Testis (tissue), 3 donors: ENCODE measurements around the gene ATXN7. TPM values are rescaled to one million over a fixed set of nuclear protein-coding genes. Genes with fewer than 3 reads are reported as not detected.

ENCODE experiments used
- DNase-seq: peaks from one replicate; pipeline ENCODE4 v3.0.0-alpha.2; 2019
- H3K27ac ChIP-seq, 2 donors: fragments of 200-600 bp; sonication (generic); one replicate each; pipeline ENCODE4 v1.5.1; 2019
- H3K27me3 ChIP-seq: fragments of 200-600 bp; sonication (generic); one replicate; pipeline ENCODE4 v1.5.1; 2019
- H3K36me3 ChIP-seq: fragments of 200-600 bp; sonication (generic); one replicate; pipeline ENCODE4 v1.5.1; 2017; ENCODE audit warnings: low read depth; ENCODE audit errors: missing control alignments
- H3K4me1 ChIP-seq: fragments of 200-600 bp; sonication (generic); one replicate; pipeline ENCODE4 v1.5.1; 2019
- H3K4me3 ChIP-seq, 2 donors: fragments of 200-600 bp; sonication (generic); one replicate each; pipeline ENCODE4 v1.5.1; 2017 to 2019
- H3K9me3 ChIP-seq: fragments of 200-600 bp; sonication (generic); one replicate; pipeline ENCODE4 v1.5.1; 2017
- POLR2A ChIP-seq: fragments of 450-650 bp; IDR thresholded peaks from one replicate; pipeline ENCODE4 v1.6.1; 2017; ENCODE audit warnings: antibody characterized with exemption, mild to moderate bottlenecking, moderate library complexity
- WGBS, 2 donors: methylation state at CpG; one replicate each; pipeline ENCODE4 v1.1.5; 2018; 5-methylcytosine and 5-hydroxymethylcytosine counted together
- intact Hi-C: fragments of 100-400 bp; cut with DNase I; formaldehyde crosslinking; loops from one replicate; pipeline ENCODE4 v1.15.1; 2023; ENCODE audit warnings: low total_unique reads
- polyA plus RNA-seq: library from polyadenylated mRNA; stranded (reverse); fragments of 350-450 nt; fragmentation: Illumina TruSeq; extraction: RNeasy Lipid Tissue Mini Kit (QIAGEN cat#74804); gene quantifications from one replicate; pipeline ENCODE4 v1.2.3, GENCODE V29; 2014; ENCODE audit warnings: low read depth, low replicate concordance; ENCODE audit not compliant: insufficient read depth
- total RNA-seq, 2 donors: library from RNA; depleted of rRNA; stranded (reverse); fragments of >200 nt; gene quantifications; one replicate each; pipeline ENCODE4 v1.2.3, GENCODE V29; 2016
- TF ChIP-seq, protein P1 (sequence below), 3 experiments: fragments of 450-650 bp in 2 of 3; fragments of 200-600 bp in 1 of 3; sonication (generic) in 1 of 3; IDR thresholded peaks; one replicate each; pipeline ENCODE4 v1.5.1; 2016 to 2019; ENCODE audit warnings: antibody characterized with exemption in 3 of 3, mild to moderate bottlenecking in 2 of 3, moderate library complexity in 1 of 3

Gene ATXN7
- total and polyA plus RNA-seq, 3 donors from 2014 or later = 30.9 to 47.6 (median 46.0) TPM

DNA sequence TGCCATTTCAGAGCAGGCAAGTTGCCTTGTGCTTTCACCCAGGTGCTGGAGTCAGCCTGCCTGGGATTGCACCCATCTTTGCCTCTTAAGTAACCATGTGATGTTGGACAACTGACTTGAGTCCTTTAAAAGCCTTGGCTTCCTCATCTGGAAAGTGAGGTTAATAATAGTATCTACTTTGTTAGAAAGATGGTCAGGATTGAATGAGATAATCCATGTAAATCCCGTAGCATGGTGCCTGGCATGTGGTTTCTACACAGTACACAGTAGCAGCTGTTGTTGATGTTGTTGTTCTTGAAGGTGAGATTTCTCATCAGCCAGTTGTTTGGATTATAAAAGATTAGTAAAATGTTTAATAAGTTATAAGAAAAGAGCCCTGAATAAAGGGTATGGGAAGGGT lies 110.8 kb downstream of the ATXN7 start:
- WGBS, 2 donors = 89 to 93% methylated on average over 1 of the region's 1 CpG

DNA sequence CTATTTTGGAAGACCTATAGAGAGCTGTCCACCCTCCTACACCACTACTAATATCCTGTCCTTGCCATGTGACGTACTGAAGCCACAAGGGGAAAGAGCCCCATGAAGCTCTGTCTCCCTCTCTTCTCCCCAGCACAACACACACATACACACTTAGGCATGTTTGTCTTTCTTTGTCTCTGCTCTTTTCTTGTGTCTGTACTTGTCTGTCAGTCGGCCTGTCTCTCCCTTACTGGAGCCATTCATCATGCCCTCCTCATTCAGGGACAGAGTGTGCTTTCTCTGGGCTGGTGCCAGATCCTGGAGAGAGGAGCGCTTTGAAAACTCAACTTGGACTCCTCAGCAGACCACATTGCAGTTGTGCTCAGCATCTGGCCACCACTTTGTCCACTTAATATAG lies 112.1 kb downstream of the ATXN7 start:
- no peaks in the 10 kb centered on the region for H3K9me3 ChIP-seq
- intact Hi-C loops = no loop called here
- H3K36me3 ChIP-seq = no peaks in the 10 kb centered on the region
- H3K4me1 ChIP-seq = peaks cover 9% of the 10 kb centered on the region
- no peak overlapping the region for H3K4me3 ChIP-seq
- no peaks in the 10 kb centered on the region for H3K27me3 ChIP-seq
- 46 to 56% methylated on average over 3 of the region's 3 CpGs for WGBS, 2 donors
- DNase-seq = peak; percentile 63
- TF ChIP-seq, protein P1, sequence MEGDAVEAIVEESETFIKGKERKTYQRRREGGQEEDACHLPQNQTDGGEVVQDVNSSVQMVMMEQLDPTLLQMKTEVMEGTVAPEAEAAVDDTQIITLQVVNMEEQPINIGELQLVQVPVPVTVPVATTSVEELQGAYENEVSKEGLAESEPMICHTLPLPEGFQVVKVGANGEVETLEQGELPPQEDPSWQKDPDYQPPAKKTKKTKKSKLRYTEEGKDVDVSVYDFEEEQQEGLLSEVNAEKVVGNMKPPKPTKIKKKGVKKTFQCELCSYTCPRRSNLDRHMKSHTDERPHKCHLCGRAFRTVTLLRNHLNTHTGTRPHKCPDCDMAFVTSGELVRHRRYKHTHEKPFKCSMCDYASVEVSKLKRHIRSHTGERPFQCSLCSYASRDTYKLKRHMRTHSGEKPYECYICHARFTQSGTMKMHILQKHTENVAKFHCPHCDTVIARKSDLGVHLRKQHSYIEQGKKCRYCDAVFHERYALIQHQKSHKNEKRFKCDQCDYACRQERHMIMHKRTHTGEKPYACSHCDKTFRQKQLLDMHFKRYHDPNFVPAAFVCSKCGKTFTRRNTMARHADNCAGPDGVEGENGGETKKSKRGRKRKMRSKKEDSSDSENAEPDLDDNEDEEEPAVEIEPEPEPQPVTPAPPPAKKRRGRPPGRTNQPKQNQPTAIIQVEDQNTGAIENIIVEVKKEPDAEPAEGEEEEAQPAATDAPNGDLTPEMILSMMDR (IDR thresholded peaks at IDR 0.05) = no peak
- TF ChIP-seq POLR2A = no peak
- H3K27ac ChIP-seq = no peak overlapping the region

More for the DNA sequence above, 110.8 kb downstream of the ATXN7 start:
- no peak for TF ChIP-seq POLR2A
- TF ChIP-seq, protein P1 (IDR thresholded peaks at IDR 0.05) = no peak
- no peaks in the 10 kb centered on the region for H3K9me3 ChIP-seq
- intact Hi-C loops = no loop called here
- no peak overlapping the region for H3K4me3 ChIP-seq
- no peak overlapping the region for H3K27ac ChIP-seq
- DNase-seq = no peak
- H3K27me3 ChIP-seq = no peaks in the 10 kb centered on the region
- peaks cover 9% of the 10 kb centered on the region for H3K4me1 ChIP-seq
- no peaks in the 10 kb centered on the region for H3K36me3 ChIP-seq

DNA sequence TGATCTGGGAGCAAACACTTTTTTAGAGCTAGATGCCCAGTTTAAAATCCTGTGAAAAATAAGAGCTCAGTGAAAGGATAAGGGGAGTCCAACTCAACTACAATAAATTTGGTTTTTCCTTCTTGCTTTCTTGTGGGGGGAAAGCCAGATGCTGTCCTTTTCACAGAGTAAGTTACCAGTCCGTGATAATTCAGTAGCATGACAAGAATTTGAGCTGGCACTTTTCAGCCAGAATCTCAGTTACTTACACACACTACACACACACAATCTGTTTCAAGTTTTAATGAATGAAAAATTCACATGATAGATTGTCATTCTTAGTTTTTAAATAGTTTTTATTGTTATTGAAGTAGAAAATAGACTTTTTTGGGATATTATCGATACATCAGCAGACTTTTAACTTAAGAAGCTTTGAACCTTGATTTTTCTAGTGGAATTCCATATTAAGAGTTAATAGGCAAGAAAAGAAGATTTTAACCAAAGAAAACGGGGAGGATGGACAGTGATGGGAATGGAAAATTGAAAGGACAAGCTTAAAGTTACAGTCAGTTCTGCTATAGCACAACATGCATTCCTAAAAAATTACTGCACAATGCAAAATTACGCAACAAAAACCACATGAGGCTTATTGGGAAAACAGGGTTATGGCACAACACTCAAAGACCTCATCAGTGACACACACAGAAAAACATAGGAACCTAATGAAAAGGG lies 112.6 kb downstream of the ATXN7 start:
- Histone ChIP-seq H3K4me1 (peaks cover 9% of the 10 kb centered on the region), H3K9me3 (no peaks in the 10 kb centered on the region), H3K4me3 (no peak overlapping the region), H3K27ac (no peak overlapping the region), H3K36me3 (no peaks in the 10 kb centered on the region), H3K27me3 (no peaks in the 10 kb centered on the region)
- DNase-seq = no peak
- no peak for TF ChIP-seq POLR2A
- TF ChIP-seq, protein P1 (IDR thresholded peaks at IDR 0.05) = no peak
- 87% methylated on average over 4 of the region's 4 CpGs for WGBS, 2 donors
- intact Hi-C loops = no loop called here

DNA sequence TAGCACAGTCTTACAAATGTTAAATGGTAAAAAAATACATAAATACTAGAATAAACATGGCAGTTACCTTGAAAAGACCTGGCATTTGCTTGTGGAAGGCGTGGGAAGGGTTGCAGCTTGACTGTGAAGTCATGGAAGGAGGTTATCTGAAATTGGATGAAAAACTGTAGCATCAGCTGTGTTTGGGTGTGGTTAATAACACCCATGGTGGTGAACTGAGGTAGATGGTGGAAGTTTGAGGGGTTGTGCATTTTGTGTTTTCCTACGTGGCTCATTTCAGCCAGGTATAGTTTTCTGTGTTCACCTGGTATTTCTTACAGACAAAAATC lies 113.2 kb downstream of the ATXN7 start:
- 89 to 92% methylated on average over 2 of the region's 2 CpGs for WGBS, 2 donors

DNA sequence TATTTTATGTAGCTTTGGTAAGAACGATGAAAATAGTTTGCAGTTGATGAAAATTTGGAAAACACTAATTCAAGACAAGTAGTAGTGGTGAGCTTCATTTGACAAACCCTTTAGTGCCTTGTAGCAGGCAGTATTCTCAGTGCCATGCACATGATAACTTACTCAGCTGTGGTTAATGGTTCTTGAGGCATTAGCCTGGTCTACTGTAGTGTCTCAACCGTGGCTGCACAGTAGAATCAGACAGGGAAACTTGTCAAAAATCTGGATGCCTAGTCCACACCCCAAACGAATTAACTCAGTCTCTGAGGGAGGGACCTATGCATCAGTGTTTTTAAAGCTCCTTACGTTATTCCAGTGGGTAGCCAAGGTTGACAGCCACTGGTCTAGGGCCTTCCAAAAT lies 114.2 kb downstream of the ATXN7 start:
- H3K4me3 ChIP-seq = no peak overlapping the region
- 83 to 90% methylated on average over 4 of the region's 4 CpGs for WGBS, 2 donors
- no peaks in the 10 kb centered on the region for H3K27me3 ChIP-seq
- no peaks in the 10 kb centered on the region for H3K9me3 ChIP-seq
- no peak overlapping the region for H3K27ac ChIP-seq
- DNase-seq = no peak
- no peaks in the 10 kb centered on the region for H3K36me3 ChIP-seq
- TF ChIP-seq, protein P1 (IDR thresholded peaks at IDR 0.05) = no peak
- no peak for TF ChIP-seq POLR2A
- intact Hi-C loops = no loop called here
- peaks cover 9% of the 10 kb centered on the region for H3K4me1 ChIP-seq

More for the DNA sequence above, 113.2 kb downstream of the ATXN7 start:
- Histone ChIP-seq H3K4me1 (peaks cover 9% of the 10 kb centered on the region), H3K27ac (no peak overlapping the region), H3K4me3 (no peak overlapping the region), H3K36me3 (no peaks in the 10 kb centered on the region), H3K9me3 (no peaks in the 10 kb centered on the region), H3K27me3 (no peaks in the 10 kb centered on the region)
- intact Hi-C loops = no loop called here
- TF ChIP-seq POLR2A = no peak
- DNase-seq = no peak
